Tibial artery (tissue), 4 donors: ENCODE data around the gene AK8.
A peak's percentile ranks its signal among the peaks of the same experiment; 100 is the strongest.

Experiments used
- DNase-seq, 2 donors: peaks; one replicate each; pipeline ENCODE4 v3.0.0-alpha.2; 2019
- H3K27ac ChIP-seq, 2 donors: fragments of 200-600 bp; sonication (generic) in 1 of 2; 1 replicate in 1 of 2; 2 replicates in 1 of 2; pipeline ENCODE4 v1.5.1; 2018 to 2019; ENCODE audit warnings: mild to moderate bottlenecking in 1 of 2
- H3K27me3 ChIP-seq, 2 donors: fragments of 200-600 bp; sonication (generic) in 1 of 2; one replicate each; pipeline versions ENCODE4 v1.5.1 to v1.6.0; 2016 to 2019
- H3K36me3 ChIP-seq, 3 donors: fragments of 200-600 bp; sonication (generic) in 2 of 3; one replicate each; pipeline ENCODE4 v1.5.1; 2016 to 2019; ENCODE audit warnings: mild to moderate bottlenecking in 2 of 3
- H3K4me1 ChIP-seq, 4 donors: fragments of 200-600 bp; sonication (generic) in 2 of 4; 1 replicate in 3 of 4; 2 replicates in 1 of 4; pipeline ENCODE4 v1.5.1; 2016 to 2019
- H3K4me3 ChIP-seq, 2 donors: fragments of 200-600 bp; sonication (generic) in 1 of 2; 1 replicate in 1 of 2; 2 replicates in 1 of 2; pipeline ENCODE4 v1.5.1; 2018 to 2019; ENCODE audit warnings: mild to moderate bottlenecking in 2 of 2
- H3K9me3 ChIP-seq, 3 donors: fragments of 200-600 bp; sonication (generic) in 1 of 3; one replicate each; pipeline ENCODE4 v1.5.1; 2016 to 2019
- CTCF ChIP-seq, 2 experiments: fragments of 200-600 bp in 1 of 2; fragments of 450-650 bp in 1 of 2; IDR thresholded peaks; one replicate each; pipeline ENCODE4 v1.5.1; 2017 to 2019; ENCODE audit warnings: antibody characterized with exemption in 2 of 2, mild to moderate bottlenecking in 1 of 2, moderate library complexity in 1 of 2
- intact Hi-C: fragments of 100-400 bp; cut with DNase I; formaldehyde crosslinking; loops from one replicate; pipeline ENCODE4 v1.15.0; 2023; ENCODE audit warnings: low total_unique reads

Gene AK8

GRCh38 chr9:132768932-132769905 lies 108.9 kb downstream of the AK8 start:
- Histone ChIP-seq H3K27me3 (no peaks in the 10 kb centered on the region), H3K27ac (peak overlapping the region; percentile 76 to 78), H3K4me3 (peak overlapping the region; percentile 71 to 77), H3K9me3 (no peaks in the 10 kb centered on the region), H3K4me1 (peaks cover 0 to 14% (median 9%) of the 10 kb centered on the region in 4 donors), H3K36me3 (no peaks in the 10 kb centered on the region)
- TF ChIP-seq CTCF (IDR thresholded peaks at IDR 0.05), result peak; percentile 32 to 50
- DNase-seq, result peak; percentile 61 to 74
- intact Hi-C loops, result no loop called here

GRCh38 chr9:132763574-132763973 lies 114.5 kb downstream of the AK8 start:
- no peak for TF ChIP-seq CTCF (IDR thresholded peaks at IDR 0.05)
- Histone ChIP-seq H3K27ac (no peak overlapping the region), H3K9me3 (no peaks in the 10 kb centered on the region), H3K4me3 (no peak overlapping the region), H3K4me1 (peaks cover 0 to 3% (median 1%) of the 10 kb centered on the region in 4 donors), H3K27me3 (peaks cover 0 to 8% of the 10 kb centered on the region in 2 donors), H3K36me3 (no peaks in the 10 kb centered on the region)
- no peak for DNase-seq
- intact Hi-C loops, result no loop called here

GRCh38 chr9:132762896-132763295 lies 115.2 kb downstream of the AK8 start:
- DNase-seq, result no peak
- TF ChIP-seq CTCF (IDR thresholded peaks at IDR 0.05), result no peak
- H3K4me1 ChIP-seq, result no peaks in the 10 kb centered on the region

GRCh38 chr9:132761602-132762001 lies 116.5 kb downstream of the AK8 start:
- peaks cover 0 to 11% of the 10 kb centered on the region in 2 donors for H3K27me3 ChIP-seq
- no peak for TF ChIP-seq CTCF (IDR thresholded peaks at IDR 0.05)
- intact Hi-C loops, result no loop called here
- H3K27ac ChIP-seq, result no peak overlapping the region
- H3K4me3 ChIP-seq, result no peak overlapping the region
- H3K36me3 ChIP-seq, result no peaks in the 10 kb centered on the region
- no peaks in the 10 kb centered on the region for H3K4me1 ChIP-seq
- DNase-seq, result no peak
- no peaks in the 10 kb centered on the region for H3K9me3 ChIP-seq

More at GRCh38 chr9:132762896-132763295, 115.2 kb downstream of the AK8 start:
- Histone ChIP-seq H3K4me3 (no peak overlapping the region), H3K27ac (no peak overlapping the region), H3K36me3 (no peaks in the 10 kb centered on the region), H3K9me3 (no peaks in the 10 kb centered on the region), H3K27me3 (peaks cover 0 to 8% of the 10 kb centered on the region in 2 donors)
- intact Hi-C loops, result no loop called here

GRCh38 chr9:132760057-132760456 lies 118.0 kb downstream of the AK8 start:
- H3K4me3 ChIP-seq, result no peak overlapping the region
- DNase-seq, result no peak
- H3K9me3 ChIP-seq, result no peaks in the 10 kb centered on the region
- no peak for TF ChIP-seq CTCF (IDR thresholded peaks at IDR 0.05)
- peaks cover 0 to 11% of the 10 kb centered on the region in 2 donors for H3K27me3 ChIP-seq
- intact Hi-C loops, result no loop called here
- H3K36me3 ChIP-seq, result no peaks in the 10 kb centered on the region
- no peak overlapping the region for H3K27ac ChIP-seq
- H3K4me1 ChIP-seq, result no peaks in the 10 kb centered on the region
